OCI-LY3 (cell line): ENCODE measurements around the gene MMP17.

ENCODE experiments used
- H2AFZ ChIP-seq: fragments of 200-600, 300-600 bp; shearing (Covaris generic); 2 replicates; pipeline ENCODE4 v1.6.0; 2014; ENCODE audit warnings: antibody characterized with exemption, low read depth, low read length
- H3K27ac ChIP-seq: fragments of 200-600, 300-600 bp; sonication (generic); 2 replicates; pipeline ENCODE4 v1.5.1; 2014; ENCODE audit warnings: mild to moderate bottlenecking, low read length, moderate library complexity, mixed read lengths
- H3K27me3 ChIP-seq: fragments of 200-600, 300-600 bp; sonication (generic); 2 replicates; pipeline ENCODE4 v1.6.1; 2014; ENCODE audit warnings: low read depth, low read length, mixed read lengths
- H3K36me3 ChIP-seq: fragments of 200-600, 300-600 bp; sonication (generic); replicated peaks from 2 replicates; pipeline ENCODE3; 2014; ENCODE audit warnings: low read depth, low read length, mixed read lengths
- H3K4me1 ChIP-seq: fragments of 300-600, 200-600 bp; sonication (generic); 2 replicates; pipeline ENCODE4 v1.6.1; 2014; ENCODE audit warnings: low read length, mixed read lengths
- H3K4me2 ChIP-seq: fragments of 200-600, 300-600 bp; sonication (generic); 2 replicates; pipeline ENCODE4 v1.6.1; 2014; ENCODE audit warnings: low read length, mixed read lengths
- H3K4me3 ChIP-seq: fragments of 300-600, 200-600 bp; sonication (generic); 2 replicates; pipeline ENCODE4 v1.5.1; 2014; ENCODE audit warnings: antibody characterized with exemption, mild to moderate bottlenecking, low read length, moderate library complexity
- H3K79me2 ChIP-seq: fragments of 300-600, 200-600 bp; shearing (Covaris generic); 2 replicates; pipeline ENCODE4 v1.6.1; 2014; ENCODE audit warnings: mild to moderate bottlenecking, low read length, mixed read lengths
- H3K9ac ChIP-seq: fragments of 300-600, 200-600 bp; shearing (Covaris generic); 2 replicates; pipeline ENCODE4 v1.6.0; 2014; ENCODE audit warnings: mild to moderate bottlenecking, low read length, moderate library complexity
- H3K9me3 ChIP-seq: fragments of 200-600, 300-600 bp; shearing (Covaris generic); 2 replicates; pipeline ENCODE4 v1.6.1; 2014; ENCODE audit warnings: low read length, mixed read lengths; ENCODE audit not compliant: insufficient read depth
- H4K20me1 ChIP-seq: fragments of 200-600, 300-600 bp; sonication (generic); 2 replicates; pipeline ENCODE4 v1.6.1; 2016; ENCODE audit warnings: low read length, mixed read lengths; ENCODE audit not compliant: insufficient read depth
- CTCF ChIP-seq: fragments of 200-600, 300-600 bp; sonication (generic); IDR thresholded peaks from 2 replicates; pipeline ENCODE4 v1.5.1; 2014; ENCODE audit warnings: antibody characterized with exemption, low read length, low read depth
- EZH2phosphoT487 ChIP-seq: fragments of 200-600 bp; shearing (Covaris generic); IDR thresholded peaks from 2 replicates; pipeline ENCODE4 v1.6.1; 2018; ENCODE audit warnings: antibody characterized with exemption, mixed run types, low read depth

The MMP17 gene

GRCh38 chr12:131829356-131829747 lies 1.2 kb downstream of the MMP17 start:
- Histone ChIP-seq H3K79me2 (no peaks in the 10 kb centered on the region), H3K27me3 (peaks cover 15% of the 10 kb centered on the region), H3K27ac (no peak overlapping the region), H3K36me3 (no peaks in the 10 kb centered on the region), H3K4me1 (no peaks in the 10 kb centered on the region; the same call in 1 of the 2 replicates), H4K20me1 (no peaks in the 10 kb centered on the region), H3K4me3 (no peak overlapping the region), H3K4me2 (no peak overlapping the region), H3K9me3 (no peaks in the 10 kb centered on the region), H3K9ac (no peak overlapping the region), H2AFZ (no peak overlapping the region)
- TF ChIP-seq CTCF (no peak), EZH2phosphoT487 (no peak)

GRCh38 chr12:131829791-131830334 lies 1.7 kb downstream of the MMP17 start:
- Histone ChIP-seq H3K27ac (no peak overlapping the region), H3K36me3 (no peaks in the 10 kb centered on the region), H3K27me3 (peaks cover 15% of the 10 kb centered on the region), H3K4me3 (peak overlapping the region; percentile 58; the same call in 1 of the 2 replicates), H3K9me3 (no peaks in the 10 kb centered on the region), H3K4me2 (peak overlapping the region; percentile 45), H4K20me1 (no peaks in the 10 kb centered on the region), H3K9ac (no peak overlapping the region), H2AFZ (no peak overlapping the region), H3K4me1 (peaks cover under 1% of the 10 kb centered on the region; the same call in 1 of the 2 replicates), H3K79me2 (no peaks in the 10 kb centered on the region)
- TF ChIP-seq EZH2phosphoT487 (no peak), CTCF (no peak)

- H3K4me3 ChIP-seq: peak overlapping the region; percentile 58
- no peaks in the 10 kb centered on the region for H3K79me2 ChIP-seq
- peaks cover 15% of the 10 kb centered on the region for H3K27me3 ChIP-seq
- H4K20me1 ChIP-seq: no peaks in the 10 kb centered on the region
- H3K9me3 ChIP-seq: no peaks in the 10 kb centered on the region
- H3K4me2 ChIP-seq: peak overlapping the region; percentile 45
- TF ChIP-seq EZH2phosphoT487: no peak
- TF ChIP-seq CTCF: peak; percentile 38
- no peak overlapping the region for H3K27ac ChIP-seq
- no peaks in the 10 kb centered on the region for H3K36me3 ChIP-seq
- H2AFZ ChIP-seq: no peak overlapping the region
- peaks cover 6% of the 10 kb centered on the region for H3K4me1 ChIP-seq
- no peak overlapping the region for H3K9ac ChIP-seq
Observed at GRCh38 chr12:131830335-131830913, 2.2 kb downstream of the MMP17 start.

- Histone ChIP-seq H3K4me2 (peak overlapping the region; percentile 45), H3K9ac (no peak overlapping the region), H3K27ac (no peak overlapping the region), H3K9me3 (no peaks in the 10 kb centered on the region), H3K36me3 (no peaks in the 10 kb centered on the region), H4K20me1 (no peaks in the 10 kb centered on the region), H2AFZ (no peak overlapping the region), H3K4me3 (peak overlapping the region; percentile 58), H3K79me2 (no peaks in the 10 kb centered on the region), H3K27me3 (peaks cover 15% of the 10 kb centered on the region), H3K4me1 (peaks cover 7% of the 10 kb centered on the region)
- no peak for TF ChIP-seq EZH2phosphoT487
- TF ChIP-seq CTCF: no peak
Observed at GRCh38 chr12:131830914-131831571, 2.9 kb downstream of the MMP17 start.
